HG02852 (cell line): Measurements from ENCODE around the gene MGAT5.

Experiments
- ATAC-seq: cut with Tn5 transposase; IDR thresholded peaks from one replicate; pipeline ENCODE4 v1.9.1; 2021; ENCODE audit warnings: mild to moderate bottlenecking, moderate library complexity; ENCODE audit not compliant: unreplicated experiment

Gene MGAT5

GRCh38 chr2:134386310-134386709, 132.4 kb downstream of the MGAT5 start:
- ATAC-seq, result no peak

GRCh38 chr2:134389381-134389780, 135.5 kb downstream of the MGAT5 start:
- no peak for ATAC-seq

GRCh38 chr2:134391751-134392160, 137.9 kb downstream of the MGAT5 start:
- peak; percentile 93 for ATAC-seq

- ATAC-seq, result no peak
Observed at GRCh38 chr2:134392442-134393074, 138.7 kb downstream of the MGAT5 start.

GRCh38 chr2:134393075-134393461, 139.2 kb downstream of the MGAT5 start:
- no peak for ATAC-seq

- no peak for ATAC-seq
Observed at GRCh38 chr2:134395779-134396178, 141.9 kb downstream of the MGAT5 start.

GRCh38 chr2:134396493-134396892, 142.6 kb downstream of the MGAT5 start:
- ATAC-seq, result no peak

GRCh38 chr2:134397146-134397896, 143.4 kb downstream of the MGAT5 start:
- ATAC-seq, result no peak

- ATAC-seq, result no peak
Observed at GRCh38 chr2:134398300-134398699, 144.4 kb downstream of the MGAT5 start.

GRCh38 chr2:134399096-134399495, 145.2 kb downstream of the MGAT5 start:
- ATAC-seq, result no peak

GRCh38 chr2:134401081-134401497, 147.2 kb downstream of the MGAT5 start:
- no peak for ATAC-seq

- no peak for ATAC-seq
Observed at GRCh38 chr2:134401789-134402188, 147.9 kb downstream of the MGAT5 start.

- ATAC-seq, result no peak
Observed at GRCh38 chr2:134402410-134402809, 148.5 kb downstream of the MGAT5 start.

- ATAC-seq, result no peak
Observed at GRCh38 chr2:134405611-134406081, 151.8 kb downstream of the MGAT5 start.

- no peak for ATAC-seq
Observed at GRCh38 chr2:134406311-134406710, 152.4 kb downstream of the MGAT5 start.

GRCh38 chr2:134406736-134407135, 152.9 kb downstream of the MGAT5 start:
- no peak for ATAC-seq

GRCh38 chr2:134407154-134407890, 153.4 kb downstream of the MGAT5 start:
- no peak for ATAC-seq

- no peak for ATAC-seq
Observed at GRCh38 chr2:134408386-134408785, 154.5 kb downstream of the MGAT5 start.

- ATAC-seq, result no peak
Observed at GRCh38 chr2:134408791-134409190, 154.9 kb downstream of the MGAT5 start.

- no peak for ATAC-seq
Observed at GRCh38 chr2:134410006-134410405, 156.1 kb downstream of the MGAT5 start.

GRCh38 chr2:134410831-134411231, 157.0 kb downstream of the MGAT5 start:
- ATAC-seq, result no peak
